Right forelimb (tissue), 1 donor: ENCODE results near the gene ZNF232.
"Not testable (repeated sequence)": the region's sequence is repeated elsewhere in the genome, so short reads cannot be mapped to it uniquely, and the experiment has no call there.

Experiments
- DNase-seq: peaks from one replicate; pipeline ENCODE4 v3.0.0-alpha.2; 2018

Gene ZNF232

DNA sequence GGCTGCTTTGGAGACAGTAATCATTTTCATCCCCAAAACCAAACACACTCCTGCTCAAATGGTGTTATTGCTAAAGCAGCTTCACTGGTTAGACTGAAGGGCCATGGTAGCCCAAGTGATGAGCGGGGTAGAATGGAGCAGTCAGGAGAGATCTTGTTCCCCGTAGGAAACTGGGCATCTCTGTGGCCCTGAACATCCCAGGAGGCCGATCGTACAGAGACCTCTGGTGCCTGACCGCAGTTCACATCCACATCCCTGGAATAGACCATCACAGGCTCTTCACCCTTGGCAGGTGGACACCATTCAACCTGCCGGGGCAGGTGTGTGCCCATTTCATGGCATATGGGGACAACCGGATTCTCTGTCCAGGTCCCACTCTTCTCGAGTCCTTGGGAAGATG lies 18.1 kb upstream of the ZNF232 start:
- DNase-seq = not testable (repeated sequence)

- DNase-seq = no peak
Observed at GRCh38 chr17:5128905-5129535, 17.3 kb upstream of the ZNF232 start.

GRCh38 chr17:5128387-5128786 lies 16.7 kb upstream of the ZNF232 start:
- DNase-seq = not testable (repeated sequence)

GRCh38 chr17:5127910-5128309 lies 16.2 kb upstream of the ZNF232 start:
- no peak for DNase-seq

GRCh38 chr17:5126719-5127488 lies 15.2 kb upstream of the ZNF232 start:
- no peak for DNase-seq

GRCh38 chr17:5124896-5125295 lies 13.2 kb upstream of the ZNF232 start:
- DNase-seq = not testable (repeated sequence)

DNA sequence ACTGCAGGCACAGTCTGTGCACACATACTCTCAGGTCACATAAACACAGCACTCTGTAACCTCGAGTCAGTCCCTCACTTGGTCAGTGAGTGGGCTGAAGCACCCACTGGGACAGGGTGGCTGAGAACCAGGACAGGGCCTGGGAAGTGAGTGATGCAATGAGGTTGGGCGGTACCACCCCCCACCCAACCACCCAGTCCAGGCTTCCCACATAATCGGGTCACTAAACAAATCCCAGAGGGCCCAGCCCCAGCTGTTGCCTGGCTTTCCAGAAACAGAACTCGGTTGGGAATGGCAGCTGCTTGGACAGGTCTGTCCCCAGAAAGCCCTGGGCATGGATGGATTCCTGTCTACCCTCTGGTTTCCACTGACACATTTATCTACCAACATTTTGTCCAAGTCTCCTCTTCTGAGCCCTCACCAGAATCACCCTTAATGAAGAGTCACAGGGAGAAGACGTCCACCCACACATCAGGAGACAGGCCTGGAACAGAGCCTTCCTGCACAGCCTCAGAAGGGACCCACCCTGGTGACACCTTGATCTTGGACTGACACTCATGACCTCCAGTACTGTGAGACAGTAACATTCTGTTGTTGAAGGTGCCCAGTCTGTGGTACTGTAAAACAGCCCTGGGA lies 12.6 kb upstream of the ZNF232 start:
- not testable (repeated sequence) for DNase-seq

GRCh38 chr17:5123343-5124124 lies 11.9 kb upstream of the ZNF232 start:
- no peak for DNase-seq

GRCh38 chr17:5122586-5123342 lies 11.1 kb upstream of the ZNF232 start:
- DNase-seq = peak; percentile 64

DNA sequence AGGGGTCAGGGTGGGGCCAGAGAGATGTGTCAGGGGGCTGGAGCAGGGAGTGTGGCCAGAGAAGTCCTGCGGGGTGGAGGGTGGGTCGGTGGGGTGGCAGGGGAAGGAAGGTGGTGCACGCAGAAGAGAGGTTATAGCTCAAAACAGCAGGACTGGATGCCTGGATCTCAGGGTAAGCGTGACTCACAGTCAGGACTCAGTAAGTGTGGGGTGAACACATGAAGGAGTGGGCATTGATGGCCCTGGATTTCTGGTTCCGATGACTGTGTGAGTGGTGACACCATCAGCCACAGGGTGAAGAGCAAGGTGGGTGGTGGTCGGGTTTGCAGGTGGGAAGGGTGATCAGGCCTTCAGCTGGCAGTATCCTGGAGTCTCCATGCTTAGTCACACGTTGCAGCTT lies 10.4 kb upstream of the ZNF232 start:
- DNase-seq = not testable (repeated sequence)

DNA sequence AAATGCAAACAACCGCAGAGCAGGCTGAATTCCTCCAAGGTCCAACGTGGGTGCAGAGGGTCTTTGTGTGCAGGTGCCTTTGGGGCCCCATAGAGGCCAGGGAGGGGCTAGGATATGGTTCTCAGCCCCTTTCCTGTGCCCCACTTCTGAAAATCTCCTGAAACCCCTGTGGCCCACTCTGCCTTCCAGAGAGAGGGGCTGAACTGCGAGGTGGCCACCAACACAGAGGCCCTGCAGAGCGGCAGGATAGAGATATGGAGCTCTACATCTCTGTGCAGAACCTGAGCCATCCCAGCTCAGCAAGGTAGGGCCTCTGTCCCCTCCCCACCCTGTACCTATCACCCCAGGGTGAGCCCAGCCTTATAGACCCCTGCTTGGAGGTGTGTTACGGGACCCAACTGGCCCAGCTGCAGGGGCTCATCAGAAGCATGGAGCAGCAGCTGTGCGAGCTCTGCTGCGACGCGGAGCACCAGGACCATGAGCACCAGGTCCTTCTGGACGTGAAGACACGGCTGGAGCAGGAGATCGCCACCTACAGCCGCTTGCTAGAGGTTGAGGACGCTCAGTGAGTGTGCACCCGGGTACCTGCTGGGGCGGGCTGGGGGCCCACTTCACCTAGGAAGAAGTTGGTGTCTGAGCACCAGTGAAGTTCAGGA lies 9.6 kb upstream of the ZNF232 start:
- no peak for DNase-seq

GRCh38 chr17:5120436-5121185 lies 8.9 kb upstream of the ZNF232 start:
- DNase-seq = not testable (repeated sequence)

GRCh38 chr17:5120036-5120435 lies 8.4 kb upstream of the ZNF232 start:
- DNase-seq = no peak

DNA sequence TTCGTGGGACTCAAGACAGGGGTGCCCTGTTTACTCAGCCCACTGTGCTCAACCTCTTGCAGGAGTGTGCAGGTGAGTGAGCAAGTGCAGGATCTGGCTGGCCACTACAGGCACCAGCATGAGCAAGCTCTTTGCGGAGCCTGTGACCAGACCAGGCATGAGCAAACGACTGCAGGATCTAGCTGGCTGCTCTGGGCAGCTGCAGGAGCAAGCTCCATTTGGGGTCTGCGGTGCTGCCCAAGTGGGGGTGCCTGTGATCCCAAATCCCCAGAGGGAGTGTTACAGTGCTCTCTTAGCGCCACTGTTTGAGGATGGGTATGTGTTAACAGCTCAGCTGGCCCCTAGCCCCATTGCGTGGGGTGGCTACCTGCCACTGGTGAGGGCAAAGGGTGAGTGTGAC lies 6.5 kb upstream of the ZNF232 start:
- no peak for DNase-seq

- no peak for DNase-seq
Observed at GRCh38 chr17:5115673-5116651, 4.3 kb upstream of the ZNF232 start, which contains the start of gene USP6. Gene USP6, plus strand, starts transcription at chr17:5116032. Its CDS starts 14,336 bp downstream, at chr17:5130368.

GRCh38 chr17:5110816-5111215 lies 862 bp downstream of the ZNF232 start:
- DNase-seq = no peak

DNA sequence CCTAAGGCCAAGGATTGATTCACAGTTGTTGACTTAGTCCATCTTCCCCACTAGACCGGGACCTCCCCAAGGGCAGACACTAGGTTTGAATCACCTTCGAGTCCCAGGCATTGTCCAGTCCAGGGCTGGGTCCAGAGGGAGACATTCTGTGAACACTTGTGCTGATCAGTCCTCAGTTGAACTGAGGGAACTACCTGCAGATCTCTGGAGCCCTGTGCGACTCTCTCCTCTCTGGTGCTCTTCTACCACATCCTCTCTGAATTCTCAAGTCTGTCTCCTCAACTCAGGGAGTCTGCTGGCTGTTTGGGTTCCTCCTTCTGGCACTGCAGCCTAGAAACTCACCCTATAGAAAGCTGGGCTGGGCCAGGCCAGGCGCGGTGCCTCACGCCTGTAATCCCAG lies 10.8 kb downstream of the ZNF232 start:
- DNase-seq = no peak

DNA sequence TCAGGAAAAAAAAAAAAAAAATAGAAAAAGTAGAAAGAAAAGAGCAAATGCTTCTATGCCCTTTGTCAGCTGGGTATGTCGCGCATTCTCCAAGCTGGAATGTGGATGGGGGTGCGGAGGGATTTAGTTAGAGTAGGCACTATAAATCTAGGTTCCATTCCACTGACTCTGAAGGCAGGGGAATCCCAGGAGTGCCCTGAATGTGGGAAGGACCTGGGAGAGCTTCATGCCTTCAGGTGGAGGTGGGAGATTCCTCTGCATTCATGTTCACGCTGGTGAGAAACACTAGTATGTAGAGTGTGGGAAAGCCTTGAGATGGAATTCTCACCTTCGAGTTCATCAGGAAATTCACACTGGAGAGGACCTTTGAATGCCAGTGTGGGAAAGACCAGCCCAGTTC lies 12.4 kb downstream of the ZNF232 start:
- DNase-seq = no peak

DNA sequence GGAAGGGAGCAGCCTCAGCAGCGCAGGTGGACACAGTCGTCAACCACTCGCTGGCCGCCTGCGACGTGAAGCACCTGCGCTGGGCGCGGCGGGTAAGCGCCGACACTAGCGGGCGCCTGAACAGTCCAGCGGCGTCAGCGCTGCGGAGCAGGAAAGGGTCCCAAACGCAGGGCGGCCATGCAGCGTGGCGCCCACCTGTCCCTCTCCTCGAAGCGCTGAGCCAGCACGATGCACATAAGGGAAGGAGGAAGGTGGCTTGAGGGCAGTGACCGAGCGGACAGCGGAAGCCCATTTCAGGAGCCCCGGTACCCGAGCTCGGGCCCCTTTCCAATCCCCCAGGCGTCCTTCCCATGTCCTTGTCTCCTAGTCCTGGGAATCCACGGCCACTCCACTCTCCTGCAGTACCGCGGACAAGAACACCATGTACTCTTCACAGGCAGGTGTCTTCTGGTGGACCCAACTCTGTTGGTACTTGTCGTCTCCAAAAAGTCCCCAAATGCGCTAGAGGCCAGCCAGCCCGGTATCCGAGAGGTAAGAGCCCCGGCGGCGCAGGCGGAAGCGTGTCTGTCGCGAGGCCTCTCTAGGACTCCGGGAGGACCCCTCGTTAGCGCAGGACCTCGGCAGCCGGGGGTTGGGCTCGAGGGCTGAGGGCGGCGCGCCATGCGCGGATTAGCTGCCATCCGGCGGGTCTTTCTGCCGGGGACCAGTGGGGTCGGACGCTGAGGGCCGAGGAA lies 14.4 kb downstream of the ZNF232 start:
- DNase-seq = peak; percentile 88
